Kidney (tissue), 14 donors: ENCODE results near the gene PALLD. TPM values are rescaled to one million over a fixed set of nuclear protein-coding genes. Genes with fewer than 3 reads are reported as not detected.

Experiments used
- DNase-seq, 5 donors: peaks; one replicate each; pipeline ENCODE4 v3.0.0-alpha.2; 2013 to 2020
- FAIRE-seq: peaks from 2 replicates; lab custom pipeline; 2012; peaks lifted over from hg19 to GRCh38; lab: Jason Lieb, UNC
- H3K27ac ChIP-seq, 2 donors: one replicate each; pipeline ENCODE4 v1.7.0; 2013; ENCODE audit warnings: low read depth in 2 of 2, low read length in 2 of 2, inconsistent platforms in 1 of 2
- H3K27me3 ChIP-seq: one replicate; pipeline ENCODE4 v1.7.1; 2013; ENCODE audit warnings: low read length, inconsistent platforms; ENCODE audit not compliant: control insufficient read depth, insufficient read depth
- H3K36me3 ChIP-seq, 3 donors: one replicate each; pipeline versions ENCODE4 v1.7.0 to v1.7.1; 2013; ENCODE audit warnings: low read length in 3 of 3, control low read depth in 1 of 3, inconsistent platforms in 1 of 3; ENCODE audit not compliant: insufficient read depth in 3 of 3, control insufficient read depth in 2 of 3
- H3K4me1 ChIP-seq, 3 donors: one replicate each; pipeline versions ENCODE4 v1.7.0 to v1.7.1; 2013; ENCODE audit warnings: low read length in 3 of 3, inconsistent platforms in 1 of 3, low read depth in 1 of 3; ENCODE audit not compliant: control insufficient read depth in 2 of 3, insufficient read depth in 2 of 3
- H3K4me3 ChIP-seq, 3 donors: one replicate each; pipeline versions ENCODE4 v1.7.0 to v1.8.1; 2013; ENCODE audit warnings: low read length in 3 of 3, control low read depth in 1 of 3, inconsistent platforms in 1 of 3
- H3K9ac ChIP-seq, 3 donors: one replicate each; pipeline versions ENCODE4 v1.7.0 to v1.7.1; 2013; ENCODE audit warnings: low read length in 3 of 3, control low read depth in 1 of 3, inconsistent platforms in 1 of 3
- H3K9me3 ChIP-seq, 3 donors: one replicate each; pipeline versions ENCODE4 v1.7.0 to v1.7.1; 2013; ENCODE audit warnings: low read length in 3 of 3, control low read depth in 1 of 3, inconsistent platforms in 1 of 3; ENCODE audit not compliant: control insufficient read depth in 2 of 3, insufficient read depth in 1 of 3
- CTCF ChIP-seq: IDR thresholded peaks from 3 replicates; pipeline ENCODE4 v1.5.1; 2012; ENCODE audit warnings: mild to moderate bottlenecking, moderate library complexity, borderline replicate concordance; ENCODE audit not compliant: insufficient read depth; ENCODE audit errors: extremely low read depth
- intact Hi-C: fragments of 100-400 bp; cut with DNase I; formaldehyde crosslinking; loops from one replicate; pipeline ENCODE4 v1.11.1; 2022
- polyA plus RNA-seq: library from polyadenylated mRNA; stranded (reverse); fragments of 350-450 nt; fragmentation: Illumina TruSeq; extraction: RNeasy Lipid Tissue Mini Kit (QIAGEN cat#74804); gene quantifications from one replicate; pipeline ENCODE4 v1.2.3, GENCODE V29; 2014; ENCODE audit warnings: low read depth, low replicate concordance; ENCODE audit not compliant: insufficient read depth
- total RNA-seq: library from RNA; stranded (reverse); fragmentation: NEBNext Ultra II Directional; extraction: Animal tissue kit (Norgen Biotek cat#: 25700); gene quantifications from one replicate; pipeline ENCODE4 v1.2.1, GENCODE V29; 2021
- donor health status: control.
- donor health status: control.
- donor health status: control.
- donor health status: control.
- donor health status: control.
- donor health status: DM: yes; HTN: yes; CAD: no.
- donor health status: Normal renal cell carcinoma (clear cell type).

Gene PALLD
- total and polyA plus RNA-seq, 2 donors from 2014 or later: 43.4 to 120 TPM

GRCh38 chr4:168654104-168654847, 157.4 kb downstream of the PALLD start:
- Histone ChIP-seq H3K27ac (no peak overlapping the region), H3K4me1 (peaks cover 0 to 4% (median 0%) of the 10 kb centered on the region in 3 donors), H3K9ac (no peak overlapping the region), H3K27me3 (no peaks in the 10 kb centered on the region), H3K4me3 (no peak overlapping the region), H3K9me3 (no peaks in the 10 kb centered on the region), H3K36me3 (no peaks in the 10 kb centered on the region)
- TF ChIP-seq CTCF: no peak
- FAIRE-seq: no peak
- intact Hi-C loops: no loop called here
- peak in 1 of 5 donors; percentile 35 for DNase-seq

- H3K4me1 ChIP-seq: peaks cover 0 to 4% (median 0%) of the 10 kb centered on the region in 3 donors
- no peaks in the 10 kb centered on the region for H3K27me3 ChIP-seq
- TF ChIP-seq CTCF: no peak
- no peak for DNase-seq
- H3K4me3 ChIP-seq: peak overlapping the region in 1 of 3 donors; percentile 10
- no peak for FAIRE-seq
- no peaks in the 10 kb centered on the region for H3K9me3 ChIP-seq
- H3K9ac ChIP-seq: no peak overlapping the region
- intact Hi-C loops: no loop called here
- H3K36me3 ChIP-seq: no peaks in the 10 kb centered on the region
- H3K27ac ChIP-seq: no peak overlapping the region
Measured at GRCh38 chr4:168654848-168655174, 158.0 kb downstream of the PALLD start.

- Histone ChIP-seq H3K27me3 (no peaks in the 10 kb centered on the region), H3K9me3 (no peaks in the 10 kb centered on the region), H3K4me1 (peaks cover 0 to 4% (median 0%) of the 10 kb centered on the region in 3 donors), H3K9ac (no peak overlapping the region), H3K27ac (no peak overlapping the region), H3K4me3 (peak overlapping the region in 1 of 3 donors; percentile 10), H3K36me3 (no peaks in the 10 kb centered on the region)
- no peak for TF ChIP-seq CTCF
- FAIRE-seq (no peak), DNase-seq (no peak)
- intact Hi-C loops: no loop called here
Measured at GRCh38 chr4:168655182-168655581, 158.3 kb downstream of the PALLD start.
